Testis (tissue), 2 donors: ENCODE measurements around the gene ZNF423.

Source experiments
- POLR2A ChIP-seq: fragments of 450-650 bp; IDR thresholded peaks from one replicate; pipeline ENCODE4 v1.6.1; 2017; ENCODE audit warnings: antibody characterized with exemption, mild to moderate bottlenecking, moderate library complexity
- TF ChIP-seq, protein P1 (sequence below), 3 experiments: fragments of 450-650 bp in 2 of 3; fragments of 200-600 bp in 1 of 3; sonication (generic) in 1 of 3; IDR thresholded peaks; one replicate each; pipeline ENCODE4 v1.5.1; 2016 to 2019; ENCODE audit warnings: antibody characterized with exemption in 3 of 3, mild to moderate bottlenecking in 2 of 3, moderate library complexity in 1 of 3

DNA sequence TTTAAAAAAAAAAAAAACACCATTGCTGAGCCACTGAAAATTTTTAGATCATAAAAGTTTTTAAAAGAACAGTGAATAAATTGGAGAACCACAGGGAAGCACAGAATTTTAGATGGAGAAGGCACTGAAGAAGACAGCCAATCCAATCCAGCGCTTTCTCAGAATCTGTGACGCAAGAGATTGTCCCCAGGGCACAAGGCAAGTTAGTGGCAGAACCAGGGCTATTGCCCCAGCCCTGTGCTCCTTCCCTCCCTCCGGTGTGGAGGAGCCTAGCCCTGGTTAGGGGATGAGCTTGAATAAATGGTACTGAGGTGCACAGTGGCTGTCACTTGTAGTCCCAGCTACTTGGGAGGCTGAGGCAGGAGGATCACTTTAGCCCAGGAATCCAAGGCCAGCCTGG lies 108.3 kb downstream of the ZNF423 start:
- TF ChIP-seq, protein P1, sequence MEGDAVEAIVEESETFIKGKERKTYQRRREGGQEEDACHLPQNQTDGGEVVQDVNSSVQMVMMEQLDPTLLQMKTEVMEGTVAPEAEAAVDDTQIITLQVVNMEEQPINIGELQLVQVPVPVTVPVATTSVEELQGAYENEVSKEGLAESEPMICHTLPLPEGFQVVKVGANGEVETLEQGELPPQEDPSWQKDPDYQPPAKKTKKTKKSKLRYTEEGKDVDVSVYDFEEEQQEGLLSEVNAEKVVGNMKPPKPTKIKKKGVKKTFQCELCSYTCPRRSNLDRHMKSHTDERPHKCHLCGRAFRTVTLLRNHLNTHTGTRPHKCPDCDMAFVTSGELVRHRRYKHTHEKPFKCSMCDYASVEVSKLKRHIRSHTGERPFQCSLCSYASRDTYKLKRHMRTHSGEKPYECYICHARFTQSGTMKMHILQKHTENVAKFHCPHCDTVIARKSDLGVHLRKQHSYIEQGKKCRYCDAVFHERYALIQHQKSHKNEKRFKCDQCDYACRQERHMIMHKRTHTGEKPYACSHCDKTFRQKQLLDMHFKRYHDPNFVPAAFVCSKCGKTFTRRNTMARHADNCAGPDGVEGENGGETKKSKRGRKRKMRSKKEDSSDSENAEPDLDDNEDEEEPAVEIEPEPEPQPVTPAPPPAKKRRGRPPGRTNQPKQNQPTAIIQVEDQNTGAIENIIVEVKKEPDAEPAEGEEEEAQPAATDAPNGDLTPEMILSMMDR (IDR thresholded peaks at IDR 0.05): no peak
- TF ChIP-seq POLR2A: no peak
